ENCODE results near the gene CCL24. TPM values are rescaled to one million over a fixed set of nuclear protein-coding genes. Genes with fewer than 3 reads are reported as not detected.
"Not testable (repeated sequence)": the region's sequence is repeated elsewhere in the genome, so short reads cannot be mapped to it uniquely, and the experiment has no call there.

The CCL24 gene
- total RNA-seq, 1 donor from 2014 or later = not detected

DNA sequence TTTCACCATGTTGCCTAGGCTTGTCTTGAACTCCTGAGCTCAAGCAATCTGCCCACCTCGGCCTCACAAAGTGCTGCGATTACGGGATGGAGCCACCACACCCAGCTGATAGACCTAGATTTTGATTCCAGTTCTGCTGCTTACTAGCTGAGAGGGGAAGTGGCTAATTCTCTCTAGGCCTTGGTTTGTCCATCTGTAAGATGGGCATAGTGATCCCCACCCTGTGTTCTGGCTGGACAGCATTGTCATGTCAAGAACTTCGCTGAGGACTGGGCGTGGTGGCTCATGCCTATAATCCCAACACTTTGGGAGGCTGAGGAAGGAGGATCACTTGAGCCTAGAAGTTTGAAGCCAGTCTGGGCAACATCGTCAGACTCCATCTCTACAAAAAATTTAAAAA is 17.4 kb upstream of the CCL24 start:
- H3K4me3 ChIP-seq (ENCODE audit: low read depth, low read length) = no peak overlapping the region
- H3K36me3 ChIP-seq (ENCODE audit: control insufficient read depth, insufficient read depth, low read length) = no peaks in the 10 kb centered on the region
- no peaks in the 10 kb centered on the region for H3K27me3 ChIP-seq (ENCODE audit: control insufficient read depth, insufficient read depth, low read length)
- DNase-seq (ENCODE audit: low read depth) (peak; percentile 18), FAIRE-seq (no peak)
- TF ChIP-seq, protein P1, sequence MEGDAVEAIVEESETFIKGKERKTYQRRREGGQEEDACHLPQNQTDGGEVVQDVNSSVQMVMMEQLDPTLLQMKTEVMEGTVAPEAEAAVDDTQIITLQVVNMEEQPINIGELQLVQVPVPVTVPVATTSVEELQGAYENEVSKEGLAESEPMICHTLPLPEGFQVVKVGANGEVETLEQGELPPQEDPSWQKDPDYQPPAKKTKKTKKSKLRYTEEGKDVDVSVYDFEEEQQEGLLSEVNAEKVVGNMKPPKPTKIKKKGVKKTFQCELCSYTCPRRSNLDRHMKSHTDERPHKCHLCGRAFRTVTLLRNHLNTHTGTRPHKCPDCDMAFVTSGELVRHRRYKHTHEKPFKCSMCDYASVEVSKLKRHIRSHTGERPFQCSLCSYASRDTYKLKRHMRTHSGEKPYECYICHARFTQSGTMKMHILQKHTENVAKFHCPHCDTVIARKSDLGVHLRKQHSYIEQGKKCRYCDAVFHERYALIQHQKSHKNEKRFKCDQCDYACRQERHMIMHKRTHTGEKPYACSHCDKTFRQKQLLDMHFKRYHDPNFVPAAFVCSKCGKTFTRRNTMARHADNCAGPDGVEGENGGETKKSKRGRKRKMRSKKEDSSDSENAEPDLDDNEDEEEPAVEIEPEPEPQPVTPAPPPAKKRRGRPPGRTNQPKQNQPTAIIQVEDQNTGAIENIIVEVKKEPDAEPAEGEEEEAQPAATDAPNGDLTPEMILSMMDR (IDR thresholded peaks at IDR 0.05; ENCODE audit: insufficient read depth, low read length, severe bottlenecking) = no peak

DNA sequence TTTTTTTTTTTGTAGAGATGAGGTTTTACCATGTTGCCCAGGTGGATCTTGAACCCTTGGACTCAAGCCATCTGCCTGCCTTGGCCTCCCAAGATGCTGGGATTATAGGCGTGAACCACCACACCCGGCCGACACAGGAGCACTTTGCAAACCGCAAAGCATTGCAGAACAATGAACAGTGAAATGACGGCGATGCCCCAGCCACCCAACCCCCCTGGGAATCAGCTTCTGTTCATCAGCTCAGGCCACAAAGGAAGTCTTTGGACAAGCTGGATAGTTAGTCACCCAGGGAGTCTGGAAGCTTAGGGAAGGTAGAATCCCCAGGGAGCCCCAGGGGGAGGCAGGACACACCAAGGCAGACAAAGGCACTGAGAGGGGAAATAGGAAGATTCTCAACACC is 16.1 kb upstream of the CCL24 start:
- H3K36me3 ChIP-seq (ENCODE audit: control insufficient read depth, insufficient read depth, low read length); H3K4me3 ChIP-seq (ENCODE audit: low read depth, low read length); H3K27me3 ChIP-seq (ENCODE audit: control insufficient read depth, insufficient read depth, low read length): not testable (repeated sequence)
- FAIRE-seq (peak; percentile 96), DNase-seq (ENCODE audit: low read depth) (peak; percentile 84)

DNA sequence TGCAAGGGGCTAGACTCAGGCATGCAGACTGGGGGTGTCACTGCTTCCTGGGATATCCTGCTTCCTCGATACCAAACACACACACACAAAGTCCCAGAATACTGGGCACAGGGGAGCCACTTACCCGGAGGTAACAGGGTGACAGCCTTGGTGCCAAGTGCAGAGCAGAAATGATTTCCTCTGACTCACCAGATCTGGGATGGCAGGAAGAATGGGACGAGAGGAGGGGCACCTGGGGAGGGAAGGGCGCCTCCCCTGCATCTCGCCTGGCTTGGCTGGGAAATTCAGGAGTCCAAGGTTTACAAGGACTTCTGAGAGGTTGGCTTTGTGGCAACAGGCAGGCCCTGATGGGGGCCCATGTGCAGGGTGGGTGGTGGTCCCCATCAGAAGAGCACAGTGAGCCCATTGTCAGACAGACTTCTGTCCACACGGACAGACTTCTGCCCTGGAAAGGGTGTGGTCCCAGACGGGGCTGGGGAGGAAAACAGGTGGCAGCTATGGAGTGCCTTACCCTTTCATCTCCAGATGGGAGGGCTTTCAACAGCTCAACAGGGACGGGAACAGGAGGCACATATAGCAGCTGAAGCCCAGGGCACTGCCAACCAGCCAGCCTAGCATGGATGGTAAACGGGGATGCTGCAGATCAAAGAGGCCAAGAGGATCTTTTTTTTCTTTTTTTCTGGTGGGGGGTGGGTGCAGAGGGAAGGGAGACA is 9.7 kb upstream of the CCL24 start:
- FAIRE-seq (no peak), DNase-seq (ENCODE audit: low read depth) (peak; percentile 8)
- H3K27me3 ChIP-seq (ENCODE audit: control insufficient read depth, insufficient read depth, low read length) = no peaks in the 10 kb centered on the region
- H3K4me3 ChIP-seq (ENCODE audit: low read depth, low read length) = no peak overlapping the region
- TF ChIP-seq, protein P1 (IDR thresholded peaks at IDR 0.05; ENCODE audit: insufficient read depth, low read length, severe bottlenecking) = no peak
- no peaks in the 10 kb centered on the region for H3K36me3 ChIP-seq (ENCODE audit: control insufficient read depth, insufficient read depth, low read length)

DNA sequence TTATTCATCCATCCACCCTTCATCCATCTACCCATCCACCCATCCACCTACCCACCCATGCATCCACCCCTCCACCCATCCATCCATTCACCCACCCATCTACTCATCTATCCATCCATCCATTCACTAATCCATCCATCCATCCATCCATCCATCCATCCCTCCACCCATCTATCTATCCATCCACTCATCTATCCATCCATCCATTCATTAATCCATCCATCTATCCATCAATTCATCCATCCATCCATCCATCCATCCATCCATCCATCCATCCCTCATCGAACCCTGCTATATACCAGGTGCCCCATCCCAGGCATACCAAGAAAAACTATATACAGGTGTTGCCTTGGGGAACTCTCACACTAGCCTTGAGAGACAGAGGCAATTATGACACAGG is 7.1 kb upstream of the CCL24 start:
- Histone ChIP-seq H3K4me3 (ENCODE audit: low read depth, low read length) (no peak overlapping the region), H3K36me3 (ENCODE audit: control insufficient read depth, insufficient read depth, low read length) (no peaks in the 10 kb centered on the region), H3K27me3 (ENCODE audit: control insufficient read depth, insufficient read depth, low read length) (no peaks in the 10 kb centered on the region)
- TF ChIP-seq, protein P1 (IDR thresholded peaks at IDR 0.05; ENCODE audit: insufficient read depth, low read length, severe bottlenecking) = no peak
- DNase-seq (ENCODE audit: low read depth) (no peak), FAIRE-seq (no peak)

DNA sequence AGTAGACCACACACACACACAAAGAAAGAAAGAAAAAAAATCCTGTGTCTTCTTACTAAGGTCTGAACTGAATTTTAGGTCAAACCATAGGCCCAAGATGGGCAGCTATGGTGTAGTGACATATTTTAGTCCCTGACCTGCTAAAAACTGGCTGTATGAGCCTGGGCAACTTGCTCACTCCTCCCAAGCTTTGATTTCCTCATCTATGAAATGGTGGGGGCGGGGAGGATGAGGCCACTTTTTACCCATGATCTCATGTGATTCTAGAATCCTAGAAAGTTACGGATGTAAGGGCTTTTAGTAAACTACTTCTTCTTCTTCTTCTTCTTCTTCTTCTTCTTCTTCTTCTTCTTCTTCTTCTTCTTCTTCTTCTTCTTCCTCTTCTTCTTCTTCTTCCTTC is 6.1 kb upstream of the CCL24 start:
- FAIRE-seq = no peak

DNA sequence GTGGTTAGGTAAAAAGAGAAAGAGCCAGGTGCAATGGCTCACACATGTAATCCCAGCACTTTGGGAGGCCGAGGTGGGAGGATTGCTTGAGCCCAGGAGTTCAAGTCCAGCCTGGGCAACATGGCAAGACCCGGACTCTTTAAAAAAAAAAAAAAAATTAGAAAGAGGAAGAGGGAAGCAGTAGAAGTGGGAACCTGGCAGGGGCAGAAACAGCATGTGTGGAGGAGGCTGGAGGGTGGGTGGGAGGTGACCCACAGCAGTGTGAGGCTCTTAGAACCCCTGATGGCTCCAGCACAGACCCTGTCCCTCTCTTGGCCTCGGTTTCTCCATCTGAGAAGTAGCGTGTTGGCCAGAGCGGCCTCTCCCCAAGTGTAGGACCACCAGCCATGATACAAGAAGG is 4.9 kb upstream of the CCL24 start:
- no peak overlapping the region for H3K4me3 ChIP-seq (ENCODE audit: low read depth, low read length)
- H3K27me3 ChIP-seq (ENCODE audit: control insufficient read depth, insufficient read depth, low read length) = no peaks in the 10 kb centered on the region
- no peak for DNase-seq (ENCODE audit: low read depth)
- TF ChIP-seq, protein P1 (IDR thresholded peaks at IDR 0.05; ENCODE audit: insufficient read depth, low read length, severe bottlenecking) = no peak
- FAIRE-seq = no peak
- no peaks in the 10 kb centered on the region for H3K36me3 ChIP-seq (ENCODE audit: control insufficient read depth, insufficient read depth, low read length)

More for the DNA sequence above, 6.1 kb upstream of the CCL24 start:
- Histone ChIP-seq H3K4me3 (ENCODE audit: low read depth, low read length) (no peak overlapping the region), H3K36me3 (ENCODE audit: control insufficient read depth, insufficient read depth, low read length) (no peaks in the 10 kb centered on the region), H3K27me3 (ENCODE audit: control insufficient read depth, insufficient read depth, low read length) (no peaks in the 10 kb centered on the region)
- TF ChIP-seq, protein P1 (IDR thresholded peaks at IDR 0.05; ENCODE audit: insufficient read depth, low read length, severe bottlenecking) = no peak
- DNase-seq (ENCODE audit: low read depth) = no peak

Data from bronchial epithelial cell (primary cell).